Suppressor macrophage treated with lipopolysaccharide for 1 hour (primary cell): ENCODE data around the gene IGF1R.

Source experiments
- DNase-seq, 3 donors: peaks; one replicate each; pipeline ENCODE4 v3.0.0-alpha.2; 2020 to 2022

Gene IGF1R

GRCh38 chr15:98708037-98708590 is 59.8 kb downstream of the IGF1R start:
- no peak for DNase-seq

DNA sequence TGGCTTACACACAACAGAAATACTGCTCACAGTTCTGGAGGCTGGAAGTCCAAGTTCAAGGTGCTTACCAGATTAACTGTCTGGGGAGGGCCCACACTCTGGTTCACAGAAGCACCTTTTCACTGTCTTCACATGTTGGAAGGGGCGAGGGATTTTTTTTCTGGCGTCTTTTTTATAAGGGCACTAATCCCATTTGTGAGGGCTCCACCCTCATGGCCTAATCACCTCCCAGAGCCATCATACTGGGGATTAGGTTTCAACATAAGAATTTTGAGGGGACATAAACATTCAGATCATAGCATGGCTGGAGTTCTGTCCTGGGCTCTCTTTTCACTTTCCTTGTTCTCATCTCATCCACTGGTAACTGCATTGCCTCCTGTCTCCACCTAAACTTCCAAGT is 63.5 kb downstream of the IGF1R start:
- no peak for DNase-seq

- DNase-seq: no peak
Measured at GRCh38 chr15:98712845-98713584, 64.7 kb downstream of the IGF1R start.

DNA sequence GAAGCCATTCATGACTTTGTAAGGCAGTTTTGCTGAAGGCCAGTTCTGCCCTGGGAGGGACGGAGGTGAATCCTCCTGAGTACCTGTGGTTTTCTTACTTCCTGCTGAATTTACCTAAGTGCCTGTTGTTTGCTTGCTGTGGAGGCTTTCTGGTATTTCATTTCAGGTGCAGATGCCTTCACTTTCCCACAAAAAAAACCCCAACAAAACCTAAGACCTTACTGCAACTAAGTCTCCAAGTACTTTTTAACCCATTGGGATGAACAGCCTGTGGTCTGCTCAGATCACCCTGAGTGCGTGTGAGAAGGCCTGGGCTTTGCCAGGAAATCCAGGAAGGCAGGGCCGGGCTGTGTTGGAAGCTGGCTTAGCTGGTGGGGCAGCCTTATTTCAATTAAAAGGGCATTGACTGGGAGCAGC is 65.3 kb downstream of the IGF1R start:
- DNase-seq: no peak

DNA sequence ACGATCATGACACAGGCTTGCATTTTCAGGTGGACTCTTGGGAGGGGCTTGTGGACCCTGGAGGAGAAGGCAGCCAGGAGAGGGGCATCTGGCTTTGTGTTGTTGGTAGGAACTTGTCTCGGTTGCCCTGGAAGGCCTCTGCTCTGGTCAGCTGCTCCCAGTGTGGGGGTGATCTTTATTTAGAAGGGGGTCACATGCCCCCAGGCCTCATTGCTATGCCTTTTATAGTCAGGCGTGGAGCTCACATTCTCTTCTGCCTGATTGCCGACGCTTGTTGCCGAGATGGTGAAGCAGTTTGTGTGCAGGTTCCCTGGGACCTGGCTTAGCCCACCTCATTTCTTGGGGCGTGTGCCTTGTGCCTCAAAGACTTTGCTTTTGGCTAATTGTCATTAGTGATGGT is 66.6 kb downstream of the IGF1R start:
- DNase-seq: no peak

GRCh38 chr15:98715401-98715800 is 67.1 kb downstream of the IGF1R start:
- DNase-seq: peak in 2 of 3 donors; percentile 5 to 14

GRCh38 chr15:98715890-98716443 is 67.6 kb downstream of the IGF1R start:
- DNase-seq: no peak

DNA sequence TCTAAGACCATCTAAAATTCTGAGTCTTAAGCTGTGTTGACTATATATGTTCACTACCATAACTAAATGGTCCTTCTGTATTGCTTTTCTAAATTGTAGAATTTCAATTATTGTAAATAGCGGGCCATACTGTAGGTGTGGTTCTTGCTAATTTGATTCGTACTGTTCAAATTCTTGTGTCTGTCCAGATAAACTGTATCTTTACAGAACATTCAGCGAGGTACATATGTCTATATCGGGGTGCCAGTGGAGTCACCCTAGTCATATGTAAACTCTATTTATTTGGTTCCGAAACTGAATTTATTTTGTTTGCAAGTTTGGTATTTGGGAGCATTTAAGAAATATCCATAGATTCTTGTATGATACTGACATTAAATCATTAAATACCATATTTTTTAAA is 69.0 kb downstream of the IGF1R start:
- no peak for DNase-seq

DNA sequence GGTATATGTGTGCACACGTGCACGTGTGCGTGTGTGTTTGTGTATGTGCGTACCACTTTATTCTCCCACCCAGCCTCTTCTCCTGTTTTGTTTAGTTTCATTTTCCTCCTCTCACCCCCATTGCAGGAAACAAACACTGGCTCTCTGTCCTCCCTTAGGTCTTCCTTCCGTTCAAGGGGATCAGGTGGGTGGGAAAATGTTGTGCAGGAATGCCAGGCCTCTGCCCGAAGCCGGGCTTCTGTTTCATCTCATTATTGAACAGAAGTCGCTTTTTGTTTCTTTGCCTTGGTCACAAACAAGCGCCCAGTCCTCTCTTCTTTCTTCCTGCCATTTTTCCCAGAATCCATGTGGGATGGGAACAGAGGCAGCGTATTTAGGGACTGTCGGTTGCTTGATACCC is 69.6 kb downstream of the IGF1R start:
- no peak for DNase-seq

- DNase-seq: no peak
Measured at GRCh38 chr15:98718426-98719136, 70.2 kb downstream of the IGF1R start.

DNA sequence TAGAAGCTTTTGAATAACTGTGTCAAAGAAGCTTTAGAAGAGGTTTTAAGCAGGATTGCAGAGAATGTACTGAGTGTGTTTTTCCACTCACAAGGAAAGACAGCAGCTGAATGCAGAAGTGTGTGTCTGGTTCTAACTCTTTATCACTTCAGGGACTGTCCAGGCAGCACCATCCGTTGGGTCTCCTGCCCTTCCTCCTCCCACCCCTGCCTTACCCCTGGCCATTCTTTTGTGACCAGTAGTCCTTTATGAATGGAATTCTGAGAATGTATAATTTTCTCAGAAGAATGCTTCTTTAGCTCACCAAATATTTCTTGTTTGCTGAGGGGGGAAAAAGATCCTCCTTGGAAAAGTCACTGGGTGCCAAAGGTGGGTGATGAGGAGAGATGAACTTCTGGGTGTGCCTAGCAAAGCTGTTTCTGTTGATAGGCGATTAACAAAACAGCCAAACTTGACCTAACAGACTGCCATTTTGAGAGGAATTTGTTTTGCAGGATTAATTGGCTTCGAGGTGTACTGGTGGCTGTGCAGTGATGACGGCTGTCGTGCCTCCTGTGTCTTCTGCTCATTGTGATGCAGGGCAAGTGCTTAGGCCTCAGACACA is 70.9 kb downstream of the IGF1R start:
- DNase-seq: no peak

- no peak for DNase-seq
Measured at GRCh38 chr15:98720031-98720430, 71.7 kb downstream of the IGF1R start.

GRCh38 chr15:98720577-98721565 is 72.5 kb downstream of the IGF1R start:
- DNase-seq: no peak

GRCh38 chr15:98722209-98722608 is 73.9 kb downstream of the IGF1R start:
- DNase-seq: no peak

DNA sequence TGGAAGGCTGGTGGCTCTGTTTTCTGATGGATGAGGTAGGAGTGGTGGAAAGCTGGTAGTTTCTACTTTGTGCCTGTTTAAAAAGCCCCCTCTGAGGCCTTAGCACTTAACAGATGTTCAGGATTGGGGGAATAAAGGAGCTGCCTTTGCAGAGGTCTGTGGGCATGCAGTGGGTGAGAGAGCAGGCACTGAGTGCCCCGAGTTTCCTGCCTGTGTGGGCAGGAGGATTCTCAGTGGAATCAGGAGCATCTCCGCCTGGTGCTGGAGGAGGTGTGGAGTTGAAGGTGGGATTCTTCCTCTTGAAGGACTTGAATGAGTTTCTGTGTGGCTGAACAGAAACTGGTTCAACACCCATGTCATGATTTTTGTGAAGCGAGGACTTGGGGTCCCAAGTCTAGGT is 74.3 kb downstream of the IGF1R start:
- no peak for DNase-seq

DNA sequence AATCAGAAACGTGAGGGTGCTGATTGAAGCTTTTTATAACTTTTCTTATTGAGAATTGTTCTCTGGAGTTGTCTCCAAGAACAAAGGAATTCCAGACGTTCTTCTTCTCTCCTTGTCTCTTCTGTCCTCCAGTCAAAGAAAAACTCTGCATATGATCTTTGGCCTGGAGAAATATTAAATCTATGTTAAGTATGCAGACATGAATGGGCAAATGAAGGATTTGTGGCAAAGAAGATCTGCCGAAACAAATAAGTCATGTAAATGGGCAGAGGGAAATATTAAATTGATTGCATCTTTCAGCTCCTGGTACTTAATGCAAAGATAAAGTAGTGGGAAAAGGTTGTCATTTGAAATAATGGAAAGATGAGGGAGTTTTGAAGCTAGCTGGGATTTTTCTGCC is 74.9 kb downstream of the IGF1R start:
- DNase-seq: no peak

- no peak for DNase-seq
Measured at GRCh38 chr15:98724048-98724447, 75.7 kb downstream of the IGF1R start.

- no peak for DNase-seq
Measured at GRCh38 chr15:98724494-98724893, 76.2 kb downstream of the IGF1R start.

- no peak for DNase-seq
Measured at GRCh38 chr15:98725874-98726273, 77.5 kb downstream of the IGF1R start.

GRCh38 chr15:98727115-98728040 is 79.0 kb downstream of the IGF1R start:
- DNase-seq: no peak
